ENCODE data around the gene MACROD2.
A peak's percentile ranks its signal among the peaks of the same experiment; 100 is the strongest.

The MACROD2 gene

GRCh38 chr20:14799545-14800216 lies 804.4 kb downstream of the MACROD2 start:
- no peak for ATAC-seq
- TF ChIP-seq ZNF8 (CRISPR knock-in tag; IDR thresholded peaks at IDR 0.05) (no peak), CSDC2 (CRISPR knock-in tag; IDR thresholded peaks at IDR 0.05) (no peak), POU6F1 (CRISPR knock-in tag; IDR thresholded peaks at IDR 0.05; ENCODE audit: borderline replicate concordance, low read depth) (no peak), TCF4 (CRISPR knock-in tag; IDR thresholded peaks at IDR 0.05; ENCODE audit: borderline replicate concordance) (no peak), ZNF565 (CRISPR knock-in tag; conservative IDR thresholded peaks at IDR 0.05; ENCODE audit: low read depth) (no peak), ESRRG (CRISPR knock-in tag; IDR thresholded peaks at IDR 0.05) (no peak), ZNF70 (CRISPR knock-in tag; IDR thresholded peaks at IDR 0.05) (no peak), TSHZ2 (CRISPR knock-in tag; IDR thresholded peaks at IDR 0.05) (no peak)

- ATAC-seq = no peak; the same call in 2 of the 3 replicates
- peak; percentile 68; the same call in 1 of the 2 replicates for TF ChIP-seq TCF4 (CRISPR knock-in tag; IDR thresholded peaks at IDR 0.05; ENCODE audit: borderline replicate concordance)
- TF ChIP-seq ZNF565 (CRISPR knock-in tag; conservative IDR thresholded peaks at IDR 0.05; ENCODE audit: low read depth) = no peak
These were observed 805.5 kb downstream of the MACROD2 start for GRCh38 chr20:14800707-14801425.

- ATAC-seq = no peak
- TF ChIP-seq BACH2 (CRISPR knock-in tag; IDR thresholded peaks at IDR 0.05; ENCODE audit: borderline replicate concordance) (no peak), TSHZ2 (CRISPR knock-in tag; IDR thresholded peaks at IDR 0.05) (0 out of 2 replicates have a peak, but pooled peaks have one; percentile 29)
These were observed 806.4 kb downstream of the MACROD2 start for GRCh38 chr20:14801591-14802325.

- no peak for ATAC-seq
- TF ChIP-seq RARB (CRISPR knock-in tag; IDR thresholded peaks at IDR 0.05) = no peak
- no peak for TF ChIP-seq BACH2 (CRISPR knock-in tag; IDR thresholded peaks at IDR 0.05; ENCODE audit: borderline replicate concordance)
- TF ChIP-seq GLIS3 (CRISPR knock-in tag; IDR thresholded peaks at IDR 0.05) = no peak
- no peak for TF ChIP-seq TOX (CRISPR knock-in tag; IDR thresholded peaks at IDR 0.05; ENCODE audit: borderline replicate concordance)
- no peak for TF ChIP-seq ZNF565 (CRISPR knock-in tag; conservative IDR thresholded peaks at IDR 0.05; ENCODE audit: low read depth)
- TF ChIP-seq PATZ1 (CRISPR knock-in tag; IDR thresholded peaks at IDR 0.05; ENCODE audit: borderline replicate concordance) = no peak
- no peak for TF ChIP-seq CSDC2 (CRISPR knock-in tag; IDR thresholded peaks at IDR 0.05)
- TF ChIP-seq ISL1 (CRISPR knock-in tag; IDR thresholded peaks at IDR 0.05) = no peak
- no peak for TF ChIP-seq ESRRG (CRISPR knock-in tag; IDR thresholded peaks at IDR 0.05)
- TF ChIP-seq CSRNP3 (CRISPR knock-in tag; IDR thresholded peaks at IDR 0.05) = no peak
- TF ChIP-seq PPARA (CRISPR knock-in tag; IDR thresholded peaks at IDR 0.05; ENCODE audit: borderline replicate concordance) = no peak
- no peak for TF ChIP-seq ZFP30 (CRISPR knock-in tag; IDR thresholded peaks at IDR 0.05)
- TF ChIP-seq TSHZ2 (CRISPR knock-in tag; IDR thresholded peaks at IDR 0.05) = no peak
These were observed 811.9 kb downstream of the MACROD2 start for GRCh38 chr20:14807224-14807623.
